Trophoblast cell (in vitro differentiated cells and primary cell): Measurements from ENCODE around the gene NUDT19.

Experiments used
- DNase-seq, 2 donors: peaks; one replicate each; pipeline ENCODE4 v3.0.0-alpha.2; 2016
- H2AFZ ChIP-seq: 2 replicates; pipeline ENCODE4 v1.6.1; 2013; ENCODE audit warnings: low read length, moderate library complexity, mild to moderate bottlenecking; ENCODE audit not compliant: insufficient read depth, poor library complexity
- H2AK5ac ChIP-seq: 2 replicates; pipeline ENCODE4 v1.6.1; 2013; ENCODE audit warnings: mild to moderate bottlenecking, low read length
- H2BK120ac ChIP-seq: 2 replicates; pipeline ENCODE4 v1.6.1; 2013; ENCODE audit warnings: low read length, mild to moderate bottlenecking, moderate library complexity; ENCODE audit not compliant: insufficient read depth, poor library complexity
- H2BK12ac ChIP-seq: 2 replicates; pipeline ENCODE4 v1.6.1; 2013; ENCODE audit warnings: mild to moderate bottlenecking, low read length, moderate library complexity
- H2BK5ac ChIP-seq: 2 replicates; pipeline ENCODE4 v1.6.1; 2013; ENCODE audit warnings: low read length, low read depth, moderate library complexity, mild to moderate bottlenecking; ENCODE audit not compliant: poor library complexity
- H3K14ac ChIP-seq: 2 replicates; pipeline ENCODE4 v1.6.1; 2013; ENCODE audit warnings: mild to moderate bottlenecking, low read length
- H3K18ac ChIP-seq: 2 replicates; pipeline ENCODE4 v1.6.1; 2013; ENCODE audit warnings: mild to moderate bottlenecking, low read length
- H3K23ac ChIP-seq: 2 replicates; pipeline ENCODE4 v1.6.1; 2013; ENCODE audit warnings: low read length
- H3K27ac ChIP-seq: 2 replicates; pipeline ENCODE4 v1.5.1; 2013; ENCODE audit warnings: low read depth, mild to moderate bottlenecking, inconsistent platforms, low read length, moderate library complexity
- H3K27me3 ChIP-seq: 2 replicates; pipeline ENCODE4 v1.6.1; 2013; ENCODE audit warnings: inconsistent platforms, mild to moderate bottlenecking, low read length, moderate library complexity; ENCODE audit not compliant: insufficient read depth
- H3K36me3 ChIP-seq, 2 experiments: 1 replicate in 1 of 2; 2 replicates in 1 of 2; pipeline ENCODE4 v1.6.1; 2013; ENCODE audit warnings: low read length in 2 of 2, mild to moderate bottlenecking in 2 of 2, moderate library complexity in 1 of 2; ENCODE audit not compliant: insufficient read depth in 2 of 2, control insufficient read depth in 1 of 2
- H3K4ac ChIP-seq: 2 replicates; pipeline ENCODE4 v1.6.1; 2013; ENCODE audit warnings: low read depth, mild to moderate bottlenecking, low read length, moderate library complexity
- H3K4me1 ChIP-seq, 2 experiments: 1 replicate in 1 of 2; 2 replicates in 1 of 2; pipeline ENCODE4 v1.6.1; 2013; ENCODE audit warnings: low read length in 2 of 2, mild to moderate bottlenecking in 2 of 2, moderate library complexity in 1 of 2; ENCODE audit not compliant: insufficient read depth in 2 of 2, control insufficient read depth in 1 of 2
- H3K4me2 ChIP-seq: 2 replicates; pipeline ENCODE4 v1.6.1; 2013; ENCODE audit warnings: inconsistent platforms, mild to moderate bottlenecking, low read length, moderate library complexity
- H3K4me3 ChIP-seq: 2 replicates; pipeline ENCODE4 v1.5.1; 2013; ENCODE audit warnings: mild to moderate bottlenecking, low read depth, low read length, inconsistent platforms
- H3K79me1 ChIP-seq: one replicate; pipeline ENCODE4 v1.6.1; 2013; ENCODE audit warnings: low read length
- H3K79me2 ChIP-seq: 2 replicates; pipeline ENCODE4 v1.6.1; 2013; ENCODE audit warnings: low read length, mild to moderate bottlenecking; ENCODE audit not compliant: control insufficient read depth, insufficient read depth, poor library complexity
- H3K9ac ChIP-seq: 2 replicates; pipeline ENCODE4 v1.6.1; 2013; ENCODE audit warnings: mild to moderate bottlenecking, low read length
- H3K9me3 ChIP-seq: 2 replicates; pipeline ENCODE4 v1.6.1; 2013; ENCODE audit warnings: low read depth, mild to moderate bottlenecking, control low read depth, inconsistent platforms, low read length; ENCODE audit not compliant: insufficient read depth
- H4K12ac ChIP-seq: 2 replicates; pipeline ENCODE4 v1.6.1; 2013; ENCODE audit warnings: low read depth, mild to moderate bottlenecking, low read length, moderate library complexity
- H4K8ac ChIP-seq: 2 replicates; pipeline ENCODE4 v1.6.1; 2013; ENCODE audit warnings: low read depth, mild to moderate bottlenecking, low read length, moderate library complexity
- H4K91ac ChIP-seq: one replicate; pipeline ENCODE4 v1.6.1; 2013; ENCODE audit warnings: low read depth, mild to moderate bottlenecking, low read length, moderate library complexity
- WGBS: extraction: QIAGEN DNeasy Blood & Tissue Kit; methylation state at CpG from one replicate; pipeline ENCODE4 v1.1.7; 2013; ENCODE audit warnings: missing lambda C conversion rate; ENCODE audit not compliant: insufficient read length, insufficient coverage; ENCODE audit errors: extremely low coverage; 5-methylcytosine and 5-hydroxymethylcytosine counted together

Gene NUDT19

GRCh38 chr19:32748497-32748896, 56.9 kb downstream of the NUDT19 start:
- H2BK12ac ChIP-seq = no peak overlapping the region
- no peak overlapping the region for H2BK120ac ChIP-seq
- no peaks in the 10 kb centered on the region for H3K36me3 ChIP-seq
- H4K8ac ChIP-seq = no peak overlapping the region
- no peaks in the 10 kb centered on the region for H3K9me3 ChIP-seq
- H3K27me3 ChIP-seq = no peaks in the 10 kb centered on the region
- H3K4ac ChIP-seq = no peak overlapping the region
- H3K27ac ChIP-seq = no peak overlapping the region
- H2AFZ ChIP-seq = no peak overlapping the region
- no peak overlapping the region for H4K12ac ChIP-seq
- H3K79me1 ChIP-seq = no peaks in the 10 kb centered on the region
- H2AK5ac ChIP-seq = no peak overlapping the region
- H4K91ac ChIP-seq = no peak overlapping the region
- no peak overlapping the region for H3K4me3 ChIP-seq
- H3K23ac ChIP-seq = no peak overlapping the region
- DNase-seq = no peak
- H3K4me2 ChIP-seq = no peak overlapping the region
- no peak overlapping the region for H3K14ac ChIP-seq
- no CpG with 5 or more reads among the region's 5 CpGs for WGBS
- H3K4me1 ChIP-seq = no peaks in the 10 kb centered on the region
- H3K9ac ChIP-seq = no peak overlapping the region
- no peak overlapping the region for H3K18ac ChIP-seq
- no peak overlapping the region for H2BK5ac ChIP-seq
- no peaks in the 10 kb centered on the region for H3K79me2 ChIP-seq

- Histone ChIP-seq H3K27me3 (no peaks in the 10 kb centered on the region), H2BK5ac (no peak overlapping the region), H3K79me2 (no peaks in the 10 kb centered on the region), H2BK120ac (no peak overlapping the region), H3K27ac (no peak overlapping the region), H2AK5ac (no peak overlapping the region), H3K18ac (no peak overlapping the region), H3K4me1 (no peaks in the 10 kb centered on the region), H4K12ac (no peak overlapping the region), H3K23ac (no peak overlapping the region), H3K4me3 (no peak overlapping the region), H3K36me3 (no peaks in the 10 kb centered on the region), H3K79me1 (no peaks in the 10 kb centered on the region), H2BK12ac (no peak overlapping the region), H3K9ac (no peak overlapping the region), H4K91ac (no peak overlapping the region), H2AFZ (no peak overlapping the region), H3K4me2 (no peak overlapping the region), H4K8ac (no peak overlapping the region), H3K14ac (no peak overlapping the region), H3K9me3 (no peaks in the 10 kb centered on the region), H3K4ac (no peak overlapping the region)
- no CpG with 5 or more reads among the region's 3 CpGs for WGBS
- no peak for DNase-seq
These were observed 57.3 kb downstream of the NUDT19 start for GRCh38 chr19:32748948-32749347.

GRCh38 chr19:32749361-32749760, 57.7 kb downstream of the NUDT19 start:
- H3K79me2 ChIP-seq = no peaks in the 10 kb centered on the region
- H4K91ac ChIP-seq = no peak overlapping the region
- no peaks in the 10 kb centered on the region for H3K9me3 ChIP-seq
- H2AK5ac ChIP-seq = no peak overlapping the region
- no peak overlapping the region for H3K4ac ChIP-seq
- H3K27me3 ChIP-seq = no peaks in the 10 kb centered on the region
- H3K23ac ChIP-seq = no peak overlapping the region
- no peak overlapping the region for H3K9ac ChIP-seq
- H3K79me1 ChIP-seq = no peaks in the 10 kb centered on the region
- H3K27ac ChIP-seq = no peak overlapping the region
- no peak for DNase-seq
- H2AFZ ChIP-seq = no peak overlapping the region
- no peak overlapping the region for H3K14ac ChIP-seq
- no peak overlapping the region for H2BK120ac ChIP-seq
- no peak overlapping the region for H2BK12ac ChIP-seq
- no peak overlapping the region for H3K4me3 ChIP-seq
- no peak overlapping the region for H2BK5ac ChIP-seq
- no peak overlapping the region for H3K18ac ChIP-seq
- no peak overlapping the region for H3K4me2 ChIP-seq
- H4K12ac ChIP-seq = no peak overlapping the region
- WGBS = no CpG with 5 or more reads among the region's 6 CpGs
- no peaks in the 10 kb centered on the region for H3K36me3 ChIP-seq
- no peak overlapping the region for H4K8ac ChIP-seq
- H3K4me1 ChIP-seq = no peaks in the 10 kb centered on the region

GRCh38 chr19:32750441-32751055, 58.9 kb downstream of the NUDT19 start:
- no peak overlapping the region for H2AK5ac ChIP-seq
- H4K12ac ChIP-seq = no peak overlapping the region
- H2BK120ac ChIP-seq = no peak overlapping the region
- no peak overlapping the region for H4K91ac ChIP-seq
- H3K79me1 ChIP-seq = no peaks in the 10 kb centered on the region
- no peak overlapping the region for H3K27ac ChIP-seq
- peak; percentile 72 to 89 for DNase-seq
- H2BK5ac ChIP-seq = no peak overlapping the region
- WGBS = no CpG with 5 or more reads among the region's 4 CpGs
- H3K4me1 ChIP-seq = no peaks in the 10 kb centered on the region
- H3K4ac ChIP-seq = no peak overlapping the region
- H3K9ac ChIP-seq = no peak overlapping the region
- no peaks in the 10 kb centered on the region for H3K9me3 ChIP-seq
- H3K4me2 ChIP-seq = no peak overlapping the region
- H3K18ac ChIP-seq = no peak overlapping the region
- no peak overlapping the region for H3K4me3 ChIP-seq
- H3K36me3 ChIP-seq = no peaks in the 10 kb centered on the region
- no peak overlapping the region for H4K8ac ChIP-seq
- no peak overlapping the region for H3K14ac ChIP-seq
- H3K23ac ChIP-seq = no peak overlapping the region
- no peaks in the 10 kb centered on the region for H3K27me3 ChIP-seq
- H2AFZ ChIP-seq = no peak overlapping the region
- no peak overlapping the region for H2BK12ac ChIP-seq
- no peaks in the 10 kb centered on the region for H3K79me2 ChIP-seq
